H9 (cell line): ENCODE results near the gene DCAF7. TPM values are rescaled to one million over a fixed set of nuclear protein-coding genes. Genes with fewer than 3 reads are reported as not detected.
A peak's percentile ranks its signal among the peaks of the same experiment; 100 is the strongest.

Experiments
- DNase-seq: peaks from one replicate; pipeline ENCODE4 v3.0.0-alpha.2; 2017
- H2AFZ ChIP-seq: one replicate; pipeline ENCODE4 v1.6.1; 2013; ENCODE audit warnings: mild to moderate bottlenecking, low read length, control low read depth, moderate library complexity
- H2AK5ac ChIP-seq: 2 replicates; pipeline ENCODE4 v1.6.1; 2013; ENCODE audit warnings: low read length, control low read depth, mixed read lengths; ENCODE audit not compliant: insufficient read length
- H2BK120ac ChIP-seq: one replicate; pipeline ENCODE4 v1.6.1; 2013; ENCODE audit warnings: low read depth, mild to moderate bottlenecking, low read length, control low read depth, inconsistent platforms; ENCODE audit not compliant: poor library complexity, severe bottlenecking
- H2BK12ac ChIP-seq: 2 replicates; pipeline ENCODE4 v1.6.1; 2013; ENCODE audit warnings: low read length, control low read depth, mixed read lengths, low read depth; ENCODE audit not compliant: insufficient read length
- H2BK15ac ChIP-seq: 2 replicates; pipeline ENCODE4 v1.6.1; 2013; ENCODE audit warnings: low read depth, low read length, control low read depth
- H2BK20ac ChIP-seq: one replicate; pipeline ENCODE4 v1.6.1; 2013; ENCODE audit warnings: low read depth, mild to moderate bottlenecking, low read length, control low read depth, inconsistent platforms; ENCODE audit not compliant: poor library complexity, severe bottlenecking
- H2BK5ac ChIP-seq: 2 replicates; pipeline ENCODE4 v1.6.1; 2013; ENCODE audit warnings: low read length, control low read depth, mixed read lengths; ENCODE audit not compliant: insufficient read length
- H3K14ac ChIP-seq: 2 replicates; pipeline ENCODE4 v1.6.1; 2013; ENCODE audit warnings: low read length, control low read depth; ENCODE audit not compliant: insufficient read depth
- H3K18ac ChIP-seq: 2 replicates; pipeline ENCODE4 v1.6.1; 2013; ENCODE audit warnings: low read depth, mild to moderate bottlenecking, mixed read lengths, low read length, control low read depth; ENCODE audit not compliant: insufficient read length
- H3K23ac ChIP-seq: 2 replicates; pipeline ENCODE4 v1.6.1; 2013; ENCODE audit warnings: low read length, control low read depth, mixed read lengths, low read depth; ENCODE audit not compliant: insufficient read length
- H3K23me2 ChIP-seq: 2 replicates; pipeline ENCODE4 v1.6.1; 2013; ENCODE audit warnings: low read depth, mild to moderate bottlenecking, mixed read lengths, low read length, control low read depth; ENCODE audit not compliant: insufficient read length, poor library complexity, severe bottlenecking
- H3K27ac ChIP-seq: 2 replicates; pipeline ENCODE4 v1.5.1; 2013; ENCODE audit warnings: low read length, control low read depth, mixed read lengths, low read depth; ENCODE audit not compliant: insufficient read length
- H3K27me3 ChIP-seq: 2 replicates; pipeline ENCODE4 v1.6.1; 2013; ENCODE audit warnings: low read length, control low read depth, inconsistent platforms; ENCODE audit not compliant: insufficient read depth
- H3K4ac ChIP-seq: 2 replicates; pipeline ENCODE4 v1.6.1; 2013; ENCODE audit warnings: low read depth, mild to moderate bottlenecking, control low read depth, inconsistent platforms, low read length, moderate library complexity
- H3K4me1 ChIP-seq: 2 replicates; pipeline ENCODE4 v1.6.1; 2013; ENCODE audit warnings: low read length, control low read depth, inconsistent platforms; ENCODE audit not compliant: insufficient read depth
- H3K4me2 ChIP-seq: 2 replicates; pipeline ENCODE4 v1.6.1; 2013; ENCODE audit warnings: low read length, control low read depth, mixed read lengths; ENCODE audit not compliant: insufficient read length, insufficient read depth
- H3K56ac ChIP-seq: 2 replicates; pipeline ENCODE4 v1.6.1; 2013; ENCODE audit warnings: low read depth, mild to moderate bottlenecking, mixed read lengths, low read length, control low read depth; ENCODE audit not compliant: insufficient read length
- H3K79me1 ChIP-seq: 2 replicates; pipeline ENCODE4 v1.6.1; 2013; ENCODE audit warnings: low read depth, mild to moderate bottlenecking, moderate library complexity, low read length, control low read depth, inconsistent platforms; ENCODE audit not compliant: insufficient read depth, poor library complexity, severe bottlenecking
- H3K79me2 ChIP-seq: 2 replicates; pipeline ENCODE4 v1.6.1; 2013; ENCODE audit warnings: low read length, control low read depth, inconsistent platforms; ENCODE audit not compliant: insufficient read depth
- H3K9ac ChIP-seq: 2 replicates; pipeline ENCODE4 v1.6.1; 2013; ENCODE audit warnings: low read length, control low read depth, mixed read lengths; ENCODE audit not compliant: insufficient read length; ENCODE audit errors: extremely low read depth
- H3K9me3 ChIP-seq: one replicate; pipeline ENCODE4 v1.6.1; 2013; ENCODE audit warnings: low read depth, low read length, inconsistent platforms; ENCODE audit not compliant: control insufficient read depth
- H3T11ph ChIP-seq: one replicate; pipeline ENCODE4 v1.6.1; 2013; ENCODE audit warnings: mild to moderate bottlenecking, low read length, control low read depth, inconsistent platforms
- H4K20me1 ChIP-seq: one replicate; pipeline ENCODE4 v1.6.1; 2013; ENCODE audit not compliant: control insufficient read depth, insufficient read length, insufficient read depth
- H4K5ac ChIP-seq: 2 replicates; pipeline ENCODE4 v1.6.1; 2013; ENCODE audit warnings: low read depth, mild to moderate bottlenecking, mixed read lengths, low read length, control low read depth; ENCODE audit not compliant: insufficient read length
- H4K8ac ChIP-seq: replicated peaks from 2 replicates; pipeline ENCODE4 v1.6.1; 2013; ENCODE audit warnings: low read length, control low read depth, mixed read lengths, low read depth; ENCODE audit not compliant: insufficient read length
- H4K91ac ChIP-seq: 2 replicates; pipeline ENCODE4 v1.6.1; 2013; ENCODE audit warnings: low read depth, mild to moderate bottlenecking, moderate library complexity, mixed read lengths, low read length, control low read depth; ENCODE audit not compliant: insufficient read length
- H3K27ac Mint-ChIP-seq, 3 experiments: 2 replicates in 2 of 3; 3 replicates in 1 of 3; pipeline ENCODE4 v1.8.0; 2020 to 2021; ENCODE audit warnings: mixed read lengths in 3 of 3, mild to moderate bottlenecking in 1 of 3, moderate library complexity in 1 of 3
- H3K27me3 Mint-ChIP-seq: 2 replicates; pipeline ENCODE4 v1.8.0; 2021; ENCODE audit warnings: low read depth, mild to moderate bottlenecking, moderate library complexity, mixed read lengths
- H3K36me3 Mint-ChIP-seq, 3 experiments: 2 replicates in 2 of 3; 3 replicates in 1 of 3; pipeline ENCODE4 v1.8.0; 2020 to 2021; ENCODE audit warnings: low read depth in 3 of 3, mixed read lengths in 3 of 3; ENCODE audit not compliant: insufficient read depth in 1 of 3
- H3K4me1 Mint-ChIP-seq, 2 experiments: 2 replicates each; pipeline ENCODE4 v1.8.0; 2020; ENCODE audit warnings: mixed read lengths in 2 of 2
- H3K4me3 Mint-ChIP-seq, 2 experiments: 2 replicates in 1 of 2; 3 replicates in 1 of 2; pipeline ENCODE4 v1.8.0; 2020 to 2021; ENCODE audit warnings: mild to moderate bottlenecking in 2 of 2, mixed read lengths in 2 of 2, moderate library complexity in 1 of 2
- H3K9me3 Mint-ChIP-seq, 2 experiments: 2 replicates in 1 of 2; 3 replicates in 1 of 2; pipeline ENCODE4 v1.8.0; 2020; ENCODE audit warnings: mild to moderate bottlenecking in 2 of 2, mixed read lengths in 2 of 2, moderate library complexity in 1 of 2
- WGBS: extraction: QIAGEN DNeasy Blood & Tissue Kit; methylation state at CpG from one replicate; pipeline ENCODE4 v1.1.7; 2013; ENCODE audit warnings: missing lambda C conversion rate, low lambda C conversion rate, mixed read lengths; ENCODE audit not compliant: insufficient read length; ENCODE audit errors: extremely low coverage; 5-methylcytosine and 5-hydroxymethylcytosine counted together
- total RNA-seq: library from RNA; stranded (reverse); gene quantifications from 2 replicates; pipeline ENCODE4 v1.2.1, GENCODE V29; 2021
- TF ChIP-seq, protein P1 (sequence below): fragments of 200-600 bp; sonication (generic); conservative IDR thresholded peaks from 3 replicates; pipeline ENCODE4 v1.8.0; 2021; ENCODE audit warnings: antibody characterized with exemption, mild to moderate bottlenecking

DCAF7 gene
- total RNA-seq, 1 experiment from 2014 or later: 86.2 TPM

DNA sequence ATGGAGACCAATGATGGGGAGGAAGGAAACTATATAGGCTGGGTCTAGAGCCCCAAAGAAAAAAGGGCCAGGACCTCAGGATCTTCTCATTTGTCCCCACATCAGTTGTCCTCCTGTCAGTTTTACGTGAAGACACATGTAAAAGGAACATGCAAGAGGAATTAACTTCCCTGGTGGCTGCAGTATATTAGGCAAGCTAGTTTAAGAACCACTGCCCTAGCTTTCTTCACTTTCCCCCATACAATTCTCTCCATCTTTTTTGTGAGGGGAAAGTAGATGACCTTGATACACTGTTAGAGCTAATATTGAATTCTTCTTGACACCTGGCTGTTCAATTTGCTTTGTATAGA is 74.2 kb downstream of the DCAF7 start:
- peaks cover 0 to 3% of the 10 kb centered on the region in 2 experiments; a peak in 2 of 5 replicates for H3K9me3 Mint-ChIP-seq
- Histone ChIP-seq H3K18ac (no peak overlapping the region), H3K4me2 (no peak overlapping the region), H4K91ac (no peak overlapping the region), H2AK5ac (no peak overlapping the region), H4K5ac (no peak overlapping the region), H3K79me2 (peaks cover 3% of the 10 kb centered on the region; the same call in 1 of the 2 replicates), H4K8ac (no peak overlapping the region), H4K20me1 (no peaks in the 10 kb centered on the region), H2BK12ac (no peak overlapping the region), H2AFZ (no peak overlapping the region), H3K56ac (no peak overlapping the region), H2BK20ac (no peak overlapping the region), H3K9ac (no peak overlapping the region), H2BK5ac (no peak overlapping the region), H3K23me2 (peaks cover 5% of the 10 kb centered on the region), H3K4me1 (peaks cover 3% of the 10 kb centered on the region; the same call in 1 of the 2 replicates), H3K79me1 (peaks cover 2% of the 10 kb centered on the region), H3K27ac (no peak overlapping the region), H3K4ac (no peak overlapping the region), H2BK120ac (no peak overlapping the region), H3K9me3 (no peaks in the 10 kb centered on the region), H3K23ac (no peak overlapping the region), H2BK15ac (no peak overlapping the region), H3K14ac (no peak overlapping the region), H3K27me3 (no peaks in the 10 kb centered on the region), H3T11ph (no peak overlapping the region)
- TF ChIP-seq, protein P1, sequence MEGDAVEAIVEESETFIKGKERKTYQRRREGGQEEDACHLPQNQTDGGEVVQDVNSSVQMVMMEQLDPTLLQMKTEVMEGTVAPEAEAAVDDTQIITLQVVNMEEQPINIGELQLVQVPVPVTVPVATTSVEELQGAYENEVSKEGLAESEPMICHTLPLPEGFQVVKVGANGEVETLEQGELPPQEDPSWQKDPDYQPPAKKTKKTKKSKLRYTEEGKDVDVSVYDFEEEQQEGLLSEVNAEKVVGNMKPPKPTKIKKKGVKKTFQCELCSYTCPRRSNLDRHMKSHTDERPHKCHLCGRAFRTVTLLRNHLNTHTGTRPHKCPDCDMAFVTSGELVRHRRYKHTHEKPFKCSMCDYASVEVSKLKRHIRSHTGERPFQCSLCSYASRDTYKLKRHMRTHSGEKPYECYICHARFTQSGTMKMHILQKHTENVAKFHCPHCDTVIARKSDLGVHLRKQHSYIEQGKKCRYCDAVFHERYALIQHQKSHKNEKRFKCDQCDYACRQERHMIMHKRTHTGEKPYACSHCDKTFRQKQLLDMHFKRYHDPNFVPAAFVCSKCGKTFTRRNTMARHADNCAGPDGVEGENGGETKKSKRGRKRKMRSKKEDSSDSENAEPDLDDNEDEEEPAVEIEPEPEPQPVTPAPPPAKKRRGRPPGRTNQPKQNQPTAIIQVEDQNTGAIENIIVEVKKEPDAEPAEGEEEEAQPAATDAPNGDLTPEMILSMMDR: no peak
- H3K36me3 Mint-ChIP-seq: no peaks in the 10 kb centered on the region; a peak in 2 of 7 replicates
- H3K4me1 Mint-ChIP-seq: peaks cover 27 to 31% of the 10 kb centered on the region in 2 experiments
- 0 out of 5 replicates have a peak overlapping the region, but pooled peaks of 1 of the 2 experiments have one; percentile 26 for H3K4me3 Mint-ChIP-seq
- H3K27me3 Mint-ChIP-seq: peaks cover 1% of the 10 kb centered on the region; the same call in 1 of the 2 replicates
- no CpG with 5 or more reads among the region's 1 CpG for WGBS
- no peak overlapping the region for H3K27ac Mint-ChIP-seq
- DNase-seq: no peak
